HepG2 (cell line): Measurements from ENCODE around the gene RNASE4. TPM values are rescaled to one million over a fixed set of nuclear protein-coding genes. Genes with fewer than 3 reads are reported as not detected.

Source experiments
- CCDC6 ChIP-seq: sonication (generic); formaldehyde crosslinking; IDR thresholded peaks from 2 replicates; pipeline ENCODE4 v1.8.1; 2022; ENCODE audit warnings: mild to moderate bottlenecking, missing genetic modification reagents, moderate library complexity
- CHD4 ChIP-seq: fragments of 200-600 bp; sonication (generic); IDR thresholded peaks from 2 replicates; pipeline ENCODE4 v1.7.0; 2017; ENCODE audit warnings: mild to moderate bottlenecking, low read length, borderline replicate concordance
- ESRRA ChIP-seq: sonication (generic); formaldehyde crosslinking; IDR thresholded peaks from 2 replicates; pipeline ENCODE4 v1.5.1; 2020; ENCODE audit warnings: mild to moderate bottlenecking, low read depth, missing genetic modification reagents
- HDAC6 ChIP-seq: fragments of 200-600 bp; sonication (generic); IDR thresholded peaks from 2 replicates; pipeline ENCODE4 v1.7.0; 2017; ENCODE audit warnings: mild to moderate bottlenecking, antibody characterized with exemption, low read length, low read depth
- MAZ ChIP-seq, 2 experiments: sonication (generic) in 1 of 2; formaldehyde crosslinking in 1 of 2; IDR thresholded peaks; 2 replicates each; pipeline versions ENCODE4 v1.5.0 to v1.6.1; 2012 to 2020; ENCODE audit warnings: low read depth in 2 of 2, mild to moderate bottlenecking in 2 of 2, borderline replicate concordance in 1 of 2, improper control_type of control experiment in 1 of 2, low read length in 1 of 2, missing genetic modification reagents in 1 of 2, moderate library complexity in 1 of 2
- NKX3-1 ChIP-seq: sonication (generic); formaldehyde crosslinking; IDR thresholded peaks from 2 replicates; pipeline ENCODE4 v1.5.0; 2020; ENCODE audit warnings: missing genetic modification reagents
- NR2F2 ChIP-seq: IDR thresholded peaks from 2 replicates; pipeline ENCODE4 v1.6.1; 2012; ENCODE audit warnings: low read depth, inconsistent platforms, borderline replicate concordance
- SATB2 ChIP-seq: sonication (generic); formaldehyde crosslinking; IDR thresholded peaks from 2 replicates; pipeline ENCODE4 v1.5.0; 2020; ENCODE audit warnings: missing genetic modification reagents
- SP2 ChIP-seq: sonication (generic); formaldehyde crosslinking; IDR thresholded peaks from 2 replicates; pipeline ENCODE4 v1.5.1; 2020; ENCODE audit warnings: mild to moderate bottlenecking, missing genetic modification reagents
- TOE1 ChIP-seq: sonication (generic); formaldehyde crosslinking; IDR thresholded peaks from 2 replicates; pipeline ENCODE4 v1.4.0; 2020; ENCODE audit warnings: mild to moderate bottlenecking, missing genetic modification reagents
- ZNF570 ChIP-seq: sonication (generic); formaldehyde crosslinking; IDR thresholded peaks from 2 replicates; pipeline ENCODE4 v1.4.0; 2020; ENCODE audit warnings: mild to moderate bottlenecking, missing genetic modification reagents, borderline replicate concordance
- ZNF879 ChIP-seq: sonication (generic); formaldehyde crosslinking; IDR thresholded peaks from 2 replicates; pipeline ENCODE4 v1.8.1; 2023; ENCODE audit warnings: missing genetic modification reagents
- polyA plus RNA-seq, 8 experiments: library from polyadenylated mRNA; depleted of rRNA in 3 of 8; stranded (reverse) in 7 of 8; unstranded in 1 of 8; fragments of >200 nt; fragmentation: Illumina TruSeq in 4 of 8; extraction: Trizol in 4 of 8; gene quantifications; 2 replicates each; pipeline versions ENCODE4 v1.2.1 to v1.2.3, GENCODE V29; 2011 to 2016; ENCODE audit warnings: low read depth in 4 of 8, missing spikeins in 1 of 8, mixed read lengths in 1 of 8; ENCODE audit not compliant: insufficient read depth in 1 of 8
- total RNA-seq, 5 experiments: library from RNA; depleted of rRNA; stranded (reverse); fragments of >200 nt; fragmentation: Illumina TruSeq; extraction: Trizol; gene quantifications; 2 replicates each; pipeline ENCODE4 v1.2.3, GENCODE V29; 2016; ENCODE audit warnings: low read depth in 1 of 5
- TF ChIP-seq, protein P1 (sequence below), 2 experiments: sonication (generic) in 1 of 2; formaldehyde crosslinking in 1 of 2; IDR thresholded peaks; 2 replicates each; pipeline versions ENCODE4 v1.4.0 to v1.6.1; 2016 to 2020; ENCODE audit warnings: borderline replicate concordance in 1 of 2, low read depth in 1 of 2, mild to moderate bottlenecking in 1 of 2, missing genetic modification reagents in 1 of 2
- TF ChIP-seq, protein P2 (sequence below): sonication (generic); formaldehyde crosslinking; IDR thresholded peaks from 2 replicates; pipeline ENCODE4 v1.4.0; 2020; ENCODE audit warnings: mild to moderate bottlenecking, missing genetic modification reagents, borderline replicate concordance
- TF ChIP-seq, protein P3 (sequence below): IDR thresholded peaks from 2 replicates; pipeline ENCODE4 v1.6.1; 2016
- TF ChIP-seq, protein P4 (sequence below): IDR thresholded peaks from 2 replicates; pipeline ENCODE4 v1.6.1; 2018; ENCODE audit warnings: missing genetic modification reagents, mild to moderate bottlenecking, missing compliant biosample characterization
- TF ChIP-seq, protein P5 (sequence below): sonication (generic); formaldehyde crosslinking; IDR thresholded peaks from 2 replicates; pipeline ENCODE4 v1.4.0; 2020; ENCODE audit warnings: mild to moderate bottlenecking, missing genetic modification reagents

RNASE4 gene
- total and polyA plus RNA-seq, 2 of the 13 experiments (the other 11 are each of a cell fraction or from before 2014, with no cell fraction given), result 109 to 983 TPM

DNA sequence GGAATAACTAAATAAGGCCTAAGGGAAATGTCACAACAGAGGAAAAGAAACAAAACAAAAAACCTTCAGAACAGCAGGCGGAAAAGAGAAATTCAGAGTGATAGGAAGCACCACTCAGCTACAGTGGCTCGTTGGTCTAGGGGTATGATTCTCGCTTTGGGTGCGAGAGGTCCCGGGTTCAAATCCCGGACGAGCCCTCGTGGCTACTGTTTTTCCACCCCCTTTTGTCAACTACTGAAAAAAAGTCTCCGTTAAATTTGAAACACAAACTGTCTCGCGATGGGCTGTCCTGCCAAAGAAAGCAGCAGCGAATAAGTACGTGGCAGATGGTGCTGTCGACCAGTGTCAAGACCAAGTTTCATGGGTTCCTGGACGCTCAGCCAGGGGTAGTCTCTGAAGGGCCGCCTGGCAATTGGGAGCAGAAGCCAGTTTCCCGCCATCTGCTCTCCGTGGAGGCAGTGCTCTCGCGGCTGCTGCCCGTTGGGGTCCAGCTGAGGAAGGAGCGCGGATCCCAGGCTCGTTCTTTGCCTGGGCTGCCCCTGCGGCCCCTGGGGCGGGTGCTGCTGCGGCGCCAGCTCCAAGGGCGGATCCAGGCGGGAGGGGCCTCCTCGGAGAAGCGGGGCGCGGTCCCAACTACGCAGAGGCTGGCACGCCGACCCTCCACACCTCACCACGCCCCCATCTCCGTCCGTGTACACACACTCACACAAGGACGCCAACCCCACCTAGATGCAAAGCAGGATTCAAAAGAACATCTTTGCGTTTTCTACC is at the start of gene RNASE4 (continued):
- peak; percentile 78 for TF ChIP-seq SATB2 (CRISPR knock-in tag)
- TF ChIP-seq ZNF879 (CRISPR knock-in tag), result no peak
- TF ChIP-seq, protein P1, sequence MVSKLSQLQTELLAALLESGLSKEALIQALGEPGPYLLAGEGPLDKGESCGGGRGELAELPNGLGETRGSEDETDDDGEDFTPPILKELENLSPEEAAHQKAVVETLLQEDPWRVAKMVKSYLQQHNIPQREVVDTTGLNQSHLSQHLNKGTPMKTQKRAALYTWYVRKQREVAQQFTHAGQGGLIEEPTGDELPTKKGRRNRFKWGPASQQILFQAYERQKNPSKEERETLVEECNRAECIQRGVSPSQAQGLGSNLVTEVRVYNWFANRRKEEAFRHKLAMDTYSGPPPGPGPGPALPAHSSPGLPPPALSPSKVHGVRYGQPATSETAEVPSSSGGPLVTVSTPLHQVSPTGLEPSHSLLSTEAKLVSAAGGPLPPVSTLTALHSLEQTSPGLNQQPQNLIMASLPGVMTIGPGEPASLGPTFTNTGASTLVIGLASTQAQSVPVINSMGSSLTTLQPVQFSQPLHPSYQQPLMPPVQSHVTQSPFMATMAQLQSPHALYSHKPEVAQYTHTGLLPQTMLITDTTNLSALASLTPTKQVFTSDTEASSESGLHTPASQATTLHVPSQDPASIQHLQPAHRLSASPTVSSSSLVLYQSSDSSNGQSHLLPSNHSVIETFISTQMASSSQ (IDR thresholded peaks at IDR 0.05; ENCODE audit: low read depth), result 0 out of 2 replicates have a peak, but pooled peaks have one; percentile 51
- TF ChIP-seq, protein P1 (CRISPR knock-in tag; IDR thresholded peaks at IDR 0.05; ENCODE audit: borderline replicate concordance), result 0 out of 2 replicates have a peak, but pooled peaks have one; percentile 22
- no peak for TF ChIP-seq HDAC6
- TF ChIP-seq, protein P2, sequence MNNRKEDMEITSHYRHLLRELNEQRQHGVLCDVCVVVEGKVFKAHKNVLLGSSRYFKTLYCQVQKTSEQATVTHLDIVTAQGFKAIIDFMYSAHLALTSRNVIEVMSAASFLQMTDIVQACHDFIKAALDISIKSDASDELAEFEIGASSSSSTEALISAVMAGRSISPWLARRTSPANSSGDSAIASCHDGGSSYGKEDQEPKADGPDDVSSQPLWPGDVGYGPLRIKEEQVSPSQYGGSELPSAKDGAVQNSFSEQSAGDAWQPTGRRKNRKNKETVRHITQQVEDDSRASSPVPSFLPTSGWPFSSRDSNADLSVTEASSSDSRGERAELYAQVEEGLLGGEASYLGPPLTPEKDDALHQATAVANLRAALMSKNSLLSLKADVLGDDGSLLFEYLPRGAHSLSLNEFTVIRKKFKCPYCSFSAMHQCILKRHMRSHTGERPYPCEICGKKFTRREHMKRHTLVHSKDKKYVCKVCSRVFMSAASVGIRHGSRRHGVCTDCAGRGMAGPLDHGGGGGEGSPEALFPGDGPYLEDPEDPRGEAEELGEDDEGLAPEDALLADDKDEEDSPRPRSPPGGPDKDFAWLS, result no peak
- TF ChIP-seq MAZ (IDR thresholded peaks at IDR 0.05; ENCODE audit: borderline replicate concordance, low read depth, low read length), result peak; percentile 48; the same call in 1 of the 2 replicates
- TF ChIP-seq MAZ (CRISPR knock-in tag; IDR thresholded peaks at IDR 0.05; ENCODE audit: low read depth), result peak; percentile 81
- no peak for TF ChIP-seq TOE1
- peak; percentile 91 for TF ChIP-seq CCDC6
- TF ChIP-seq NR2F2, result no peak
- no peak for TF ChIP-seq CHD4
- TF ChIP-seq, protein P3, sequence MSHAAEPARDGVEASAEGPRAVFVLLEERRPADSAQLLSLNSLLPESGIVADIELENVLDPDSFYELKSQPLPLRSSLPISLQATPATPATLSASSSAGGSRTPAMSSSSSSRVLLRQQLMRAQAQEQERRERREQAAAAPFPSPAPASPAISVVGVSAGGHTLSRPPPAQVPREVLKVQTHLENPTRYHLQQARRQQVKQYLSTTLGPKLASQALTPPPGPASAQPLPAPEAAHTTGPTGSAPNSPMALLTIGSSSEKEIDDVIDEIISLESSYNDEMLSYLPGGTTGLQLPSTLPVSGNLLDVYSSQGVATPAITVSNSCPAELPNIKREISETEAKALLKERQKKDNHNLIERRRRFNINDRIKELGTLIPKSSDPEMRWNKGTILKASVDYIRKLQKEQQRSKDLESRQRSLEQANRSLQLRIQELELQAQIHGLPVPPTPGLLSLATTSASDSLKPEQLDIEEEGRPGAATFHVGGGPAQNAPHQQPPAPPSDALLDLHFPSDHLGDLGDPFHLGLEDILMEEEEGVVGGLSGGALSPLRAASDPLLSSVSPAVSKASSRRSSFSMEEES (CRISPR knock-in tag), result peak; percentile 64
- TF ChIP-seq, protein P4, sequence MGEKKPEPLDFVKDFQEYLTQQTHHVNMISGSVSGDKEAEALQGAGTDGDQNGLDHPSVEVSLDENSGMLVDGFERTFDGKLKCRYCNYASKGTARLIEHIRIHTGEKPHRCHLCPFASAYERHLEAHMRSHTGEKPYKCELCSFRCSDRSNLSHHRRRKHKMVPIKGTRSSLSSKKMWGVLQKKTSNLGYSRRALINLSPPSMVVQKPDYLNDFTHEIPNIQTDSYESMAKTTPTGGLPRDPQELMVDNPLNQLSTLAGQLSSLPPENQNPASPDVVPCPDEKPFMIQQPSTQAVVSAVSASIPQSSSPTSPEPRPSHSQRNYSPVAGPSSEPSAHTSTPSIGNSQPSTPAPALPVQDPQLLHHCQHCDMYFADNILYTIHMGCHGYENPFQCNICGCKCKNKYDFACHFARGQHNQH (CRISPR knock-in tag), result peak; percentile 77
- TF ChIP-seq, protein P5, sequence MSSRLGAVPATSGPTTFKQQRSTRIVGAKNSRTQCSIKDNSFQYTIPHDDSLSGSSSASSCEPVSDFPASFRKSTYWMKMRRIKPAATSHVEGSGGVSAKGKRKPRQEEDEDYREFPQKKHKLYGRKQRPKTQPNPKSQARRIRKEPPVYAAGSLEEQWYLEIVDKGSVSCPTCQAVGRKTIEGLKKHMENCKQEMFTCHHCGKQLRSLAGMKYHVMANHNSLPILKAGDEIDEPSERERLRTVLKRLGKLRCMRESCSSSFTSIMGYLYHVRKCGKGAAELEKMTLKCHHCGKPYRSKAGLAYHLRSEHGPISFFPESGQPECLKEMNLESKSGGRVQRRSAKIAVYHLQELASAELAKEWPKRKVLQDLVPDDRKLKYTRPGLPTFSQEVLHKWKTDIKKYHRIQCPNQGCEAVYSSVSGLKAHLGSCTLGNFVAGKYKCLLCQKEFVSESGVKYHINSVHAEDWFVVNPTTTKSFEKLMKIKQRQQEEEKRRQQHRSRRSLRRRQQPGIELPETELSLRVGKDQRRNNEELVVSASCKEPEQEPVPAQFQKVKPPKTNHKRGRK (CRISPR knock-in tag), result no peak
- TF ChIP-seq ZNF570 (CRISPR knock-in tag), result no peak
- TF ChIP-seq NKX3-1 (CRISPR knock-in tag), result 0 out of 2 replicates have a peak, but pooled peaks have one; percentile 33
- no peak for TF ChIP-seq ESRRA (CRISPR knock-in tag)
- peak; percentile 49; the same call in 1 of the 2 replicates for TF ChIP-seq SP2
